ENCODE results near the gene MAGT1.
"Not testable (repeated sequence)": the region's sequence is repeated elsewhere in the genome, so short reads cannot be mapped to it uniquely, and the experiment has no call there.

The MAGT1 gene

GRCh38 chrX:77935886-77936285 is 40.7 kb upstream of the MAGT1 start:
- Histone ChIP-seq H3K27ac (ENCODE audit: poor library complexity, severe bottlenecking) (no peak overlapping the region), H3K9me3 (ENCODE audit: severe bottlenecking) (no peaks in the 10 kb centered on the region), H3K4me3 (ENCODE audit: severe bottlenecking) (no peak overlapping the region), H3K36me3 (ENCODE audit: low read depth) (no peaks in the 10 kb centered on the region), H3K4me1 (ENCODE audit: insufficient read depth, poor library complexity, severe bottlenecking) (peaks cover 5% of the 10 kb centered on the region), H3K27me3 (ENCODE audit: insufficient read depth, poor library complexity, severe bottlenecking) (no peaks in the 10 kb centered on the region)
- no peak for DNase-seq (ENCODE audit: low spot score)
- no peak for TF ChIP-seq CTCF (IDR thresholded peaks at IDR 0.05; ENCODE audit: poor library complexity, severe bottlenecking)
- no peak for ATAC-seq (ENCODE audit: low read depth)

- Histone ChIP-seq H3K27me3 (ENCODE audit: insufficient read depth, poor library complexity, severe bottlenecking) (no peaks in the 10 kb centered on the region), H3K4me1 (ENCODE audit: insufficient read depth, poor library complexity, severe bottlenecking) (no peaks in the 10 kb centered on the region), H3K4me3 (ENCODE audit: severe bottlenecking) (no peak overlapping the region), H3K36me3 (ENCODE audit: low read depth) (no peaks in the 10 kb centered on the region), H3K27ac (ENCODE audit: poor library complexity, severe bottlenecking) (no peak overlapping the region), H3K9me3 (ENCODE audit: severe bottlenecking) (no peaks in the 10 kb centered on the region)
- DNase-seq (ENCODE audit: low spot score) (no peak), ATAC-seq (ENCODE audit: low read depth) (no peak)
- TF ChIP-seq CTCF (IDR thresholded peaks at IDR 0.05; ENCODE audit: poor library complexity, severe bottlenecking) = no peak
Observed at GRCh38 chrX:77930581-77930980, 35.3 kb upstream of the MAGT1 start.

GRCh38 chrX:77925764-77926163 is 30.5 kb upstream of the MAGT1 start:
- DNase-seq (ENCODE audit: low spot score) (no peak), ATAC-seq (ENCODE audit: low read depth) (no peak)
- Histone ChIP-seq H3K27ac (ENCODE audit: poor library complexity, severe bottlenecking) (no peak overlapping the region), H3K4me3 (ENCODE audit: severe bottlenecking) (no peak overlapping the region), H3K36me3 (ENCODE audit: low read depth) (no peaks in the 10 kb centered on the region), H3K27me3 (ENCODE audit: insufficient read depth, poor library complexity, severe bottlenecking) (no peaks in the 10 kb centered on the region), H3K9me3 (ENCODE audit: severe bottlenecking) (no peaks in the 10 kb centered on the region), H3K4me1 (ENCODE audit: insufficient read depth, poor library complexity, severe bottlenecking) (no peaks in the 10 kb centered on the region)
- TF ChIP-seq CTCF (IDR thresholded peaks at IDR 0.05; ENCODE audit: poor library complexity, severe bottlenecking) = no peak

- no peak overlapping the region for H3K27ac ChIP-seq (ENCODE audit: poor library complexity, severe bottlenecking)
- no peaks in the 10 kb centered on the region for H3K4me1 ChIP-seq (ENCODE audit: insufficient read depth, poor library complexity, severe bottlenecking)
- H3K4me3 ChIP-seq (ENCODE audit: severe bottlenecking) = no peak overlapping the region
- H3K27me3 ChIP-seq (ENCODE audit: insufficient read depth, poor library complexity, severe bottlenecking) = no peaks in the 10 kb centered on the region
- H3K36me3 ChIP-seq (ENCODE audit: low read depth) = no peaks in the 10 kb centered on the region
- H3K9me3 ChIP-seq (ENCODE audit: severe bottlenecking) = no peaks in the 10 kb centered on the region
- TF ChIP-seq CTCF (IDR thresholded peaks at IDR 0.05; ENCODE audit: poor library complexity, severe bottlenecking) = no peak
- no peak for ATAC-seq (ENCODE audit: low read depth)
- DNase-seq (ENCODE audit: low spot score) = no peak
Observed at GRCh38 chrX:77924320-77924859, 29.2 kb upstream of the MAGT1 start.

- ATAC-seq (ENCODE audit: low read depth) (no peak), DNase-seq (ENCODE audit: low spot score) (no peak)
- Histone ChIP-seq H3K9me3 (ENCODE audit: severe bottlenecking) (no peaks in the 10 kb centered on the region), H3K36me3 (ENCODE audit: low read depth) (no peaks in the 10 kb centered on the region), H3K27ac (ENCODE audit: poor library complexity, severe bottlenecking) (no peak overlapping the region), H3K4me1 (ENCODE audit: insufficient read depth, poor library complexity, severe bottlenecking) (no peaks in the 10 kb centered on the region), H3K4me3 (ENCODE audit: severe bottlenecking) (no peak overlapping the region), H3K27me3 (ENCODE audit: insufficient read depth, poor library complexity, severe bottlenecking) (no peaks in the 10 kb centered on the region)
- no peak for TF ChIP-seq CTCF (IDR thresholded peaks at IDR 0.05; ENCODE audit: poor library complexity, severe bottlenecking)
Observed at GRCh38 chrX:77922787-77923186, 27.6 kb upstream of the MAGT1 start.

- H3K27ac ChIP-seq (ENCODE audit: poor library complexity, severe bottlenecking); H3K4me1 ChIP-seq (ENCODE audit: insufficient read depth, poor library complexity, severe bottlenecking); DNase-seq (ENCODE audit: low spot score); H3K27me3 ChIP-seq (ENCODE audit: insufficient read depth, poor library complexity, severe bottlenecking); H3K36me3 ChIP-seq (ENCODE audit: low read depth); H3K9me3 ChIP-seq (ENCODE audit: severe bottlenecking); ATAC-seq (ENCODE audit: low read depth); H3K4me3 ChIP-seq (ENCODE audit: severe bottlenecking): not testable (repeated sequence)
Observed at GRCh38 chrX:77919370-77919769, 24.1 kb upstream of the MAGT1 start.
